ENCODE results near the gene PLEKHG4B.

GRCh38 chr5:192691-192969, 100.7 kb downstream of the PLEKHG4B start:
- TF ChIP-seq CTCF (IDR thresholded peaks at IDR 0.05; ENCODE audit: low read length) (no peak), EZH2 (optimal IDR thresholded peaks at IDR 0.05; ENCODE audit: low read depth, low read length) (no peak), EZH2phosphoT487 (IDR thresholded peaks at IDR 0.05; ENCODE audit: low read length) (no peak)

All from MM.1S (cell line).